NCI-H526 (cell line): Measurements from ENCODE around the gene SLC7A14.
A peak's percentile ranks its signal among the peaks of the same experiment; 100 is the strongest.

Experiments
- DNase-seq, 2 experiments: peaks; one replicate each; lab custom pipeline; 2025; lab: John Stamatoyannopoulos, UW

Gene SLC7A14

DNA sequence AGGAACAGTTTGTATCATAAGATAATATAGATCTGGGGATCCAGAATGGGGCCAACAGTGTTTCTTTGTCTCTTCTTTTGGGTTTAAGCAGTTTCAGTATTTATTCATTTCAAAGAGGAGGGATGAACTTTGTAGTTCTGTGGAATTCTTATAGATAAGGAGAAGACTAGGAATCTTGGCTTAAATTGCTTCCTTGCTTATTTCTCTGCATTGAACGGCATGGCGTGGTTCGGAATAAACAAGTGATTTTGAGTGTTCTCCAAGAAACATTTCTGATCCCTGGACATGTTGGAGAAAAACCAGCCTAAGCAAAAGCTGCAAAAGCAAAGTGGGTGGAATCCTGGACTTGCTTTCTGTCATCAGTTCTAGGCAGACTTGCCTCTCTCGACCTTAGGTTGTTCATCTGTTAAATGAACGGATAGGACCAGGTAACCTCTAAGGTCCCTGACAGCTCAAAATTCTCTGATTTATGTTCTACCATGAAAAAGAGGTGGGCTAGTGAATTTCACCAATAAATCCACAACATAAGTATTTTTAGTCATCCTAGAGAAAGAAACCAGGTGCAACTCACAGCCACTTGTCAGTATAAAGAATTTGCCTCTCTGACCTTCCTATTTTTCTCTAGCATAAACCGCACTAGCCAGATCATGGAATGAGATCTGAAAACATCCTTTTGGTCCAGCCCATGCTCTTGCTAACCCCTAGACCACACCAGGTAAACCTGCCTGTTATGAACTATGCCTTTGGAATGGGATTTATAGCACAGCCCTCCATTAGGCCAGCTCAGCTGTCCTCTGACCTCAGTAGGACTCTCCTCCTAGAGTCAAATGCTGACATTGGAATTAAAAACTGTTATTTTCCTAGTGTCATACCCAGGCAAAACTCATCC lies 88.4 kb downstream of the SLC7A14 start:
- no peak for DNase-seq

DNA sequence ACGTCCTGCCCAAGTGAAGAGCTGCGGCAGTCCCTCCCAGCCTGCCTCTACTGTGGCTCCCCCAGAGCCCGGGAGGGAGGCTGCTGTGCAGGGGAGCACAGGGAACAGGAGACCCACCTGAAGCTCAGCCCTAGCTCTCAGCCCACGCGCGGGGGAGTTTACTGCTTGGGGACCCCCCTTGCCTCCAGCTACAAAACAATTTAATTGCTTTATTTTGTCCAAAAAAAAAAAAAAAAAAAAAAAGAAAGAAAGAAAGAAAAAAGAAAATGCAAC lies 89.1 kb downstream of the SLC7A14 start:
- DNase-seq: no peak

DNA sequence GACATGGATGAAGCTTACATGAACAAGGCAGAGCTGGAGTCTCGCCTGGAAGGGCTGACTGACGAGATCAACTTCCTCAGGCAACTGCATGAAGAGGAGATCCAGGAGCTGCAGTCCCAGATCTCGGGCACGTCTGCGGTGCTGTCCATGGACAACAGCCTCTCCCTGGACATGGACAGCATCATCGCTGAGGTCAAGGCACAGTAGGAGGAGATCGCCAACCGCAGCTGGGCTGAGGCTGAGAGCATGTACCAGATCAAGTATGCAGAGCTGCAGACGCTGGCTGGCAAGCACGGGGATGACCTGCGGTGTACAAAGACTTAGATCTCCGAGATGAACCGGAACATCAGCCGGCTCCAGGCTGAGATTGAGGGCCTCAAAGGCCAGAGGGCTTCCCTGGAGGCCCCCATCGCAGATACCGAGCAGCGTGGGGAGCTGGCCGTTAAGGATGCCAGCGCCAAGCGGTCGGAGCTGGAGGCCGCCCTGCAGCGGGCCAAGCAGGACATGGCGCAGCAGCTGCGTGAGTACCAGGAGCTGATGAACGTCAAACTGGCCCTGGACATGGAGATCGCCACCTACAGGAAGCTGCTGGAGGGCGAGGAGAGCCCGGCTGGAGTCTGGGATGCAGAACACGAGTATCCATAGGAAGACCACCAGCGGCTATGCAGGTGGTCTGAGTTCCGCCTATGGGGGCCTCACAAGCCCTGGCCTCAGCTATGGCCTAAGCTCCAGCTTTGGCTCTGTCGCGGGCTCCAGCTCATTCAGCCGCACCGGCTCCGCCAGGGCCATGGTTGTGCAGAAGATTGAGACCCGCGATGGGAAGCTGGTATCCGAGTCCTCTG lies 89.6 kb downstream of the SLC7A14 start:
- no peak for DNase-seq

DNA sequence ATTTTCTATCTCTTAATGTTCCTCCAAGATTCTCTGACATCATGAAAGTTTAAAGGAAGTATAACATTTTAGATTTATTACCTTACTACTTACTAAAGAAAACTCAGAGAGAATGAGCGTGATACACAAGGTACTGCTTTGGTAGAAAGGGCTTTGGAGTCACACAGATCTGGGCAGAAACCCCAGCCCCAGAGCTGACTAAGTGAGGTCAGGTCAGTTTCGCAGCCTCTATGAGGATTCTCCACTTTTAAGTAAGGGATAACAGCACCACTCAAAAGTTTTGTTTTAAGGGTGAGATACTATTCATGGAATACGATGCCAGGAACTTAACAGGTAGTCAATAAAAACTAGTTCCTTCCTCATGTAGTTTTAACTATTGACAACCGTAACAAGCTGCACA lies 91.1 kb downstream of the SLC7A14 start:
- no peak for DNase-seq

DNA sequence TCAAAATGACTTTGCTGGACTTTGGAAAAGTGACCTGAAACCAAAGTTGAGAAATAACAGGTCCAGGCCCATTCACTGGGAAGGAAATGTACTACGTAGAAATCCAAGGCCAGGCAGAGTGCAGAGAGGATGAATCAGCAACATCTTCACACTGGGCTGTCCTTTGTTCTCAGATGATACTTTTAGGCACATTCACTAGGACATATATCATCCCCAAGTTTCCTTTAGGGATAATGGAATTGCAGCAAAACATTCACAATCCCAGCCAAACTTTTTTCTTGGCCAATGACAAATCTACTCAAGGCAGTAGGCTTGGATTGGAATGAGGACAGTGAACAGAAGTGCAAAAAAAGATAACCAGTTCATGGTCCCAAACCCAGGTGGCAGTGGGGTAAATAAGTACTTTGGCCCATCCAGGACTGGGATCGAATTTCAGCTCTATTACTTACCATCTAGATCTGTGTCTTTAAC lies 92.1 kb downstream of the SLC7A14 start:
- no peak for DNase-seq

DNA sequence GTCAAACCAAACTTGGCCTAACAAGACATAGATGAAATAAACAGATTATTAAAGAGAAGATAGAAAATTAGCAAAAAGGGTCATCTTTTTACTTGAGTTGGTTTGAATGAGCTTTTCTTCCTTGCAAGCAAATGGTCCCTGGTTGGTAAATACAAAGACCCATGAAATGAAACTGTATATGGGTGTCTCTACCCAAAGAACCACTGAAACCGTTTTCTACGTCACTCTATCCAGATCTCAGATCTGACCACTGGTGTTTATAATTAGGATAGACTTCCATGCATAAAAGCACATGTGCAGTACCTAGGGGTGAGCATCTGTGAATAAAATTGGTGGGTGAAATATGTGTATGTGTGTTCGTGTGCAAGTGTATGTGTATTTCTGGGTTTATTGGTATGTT lies 94.0 kb downstream of the SLC7A14 start:
- no peak for DNase-seq

DNA sequence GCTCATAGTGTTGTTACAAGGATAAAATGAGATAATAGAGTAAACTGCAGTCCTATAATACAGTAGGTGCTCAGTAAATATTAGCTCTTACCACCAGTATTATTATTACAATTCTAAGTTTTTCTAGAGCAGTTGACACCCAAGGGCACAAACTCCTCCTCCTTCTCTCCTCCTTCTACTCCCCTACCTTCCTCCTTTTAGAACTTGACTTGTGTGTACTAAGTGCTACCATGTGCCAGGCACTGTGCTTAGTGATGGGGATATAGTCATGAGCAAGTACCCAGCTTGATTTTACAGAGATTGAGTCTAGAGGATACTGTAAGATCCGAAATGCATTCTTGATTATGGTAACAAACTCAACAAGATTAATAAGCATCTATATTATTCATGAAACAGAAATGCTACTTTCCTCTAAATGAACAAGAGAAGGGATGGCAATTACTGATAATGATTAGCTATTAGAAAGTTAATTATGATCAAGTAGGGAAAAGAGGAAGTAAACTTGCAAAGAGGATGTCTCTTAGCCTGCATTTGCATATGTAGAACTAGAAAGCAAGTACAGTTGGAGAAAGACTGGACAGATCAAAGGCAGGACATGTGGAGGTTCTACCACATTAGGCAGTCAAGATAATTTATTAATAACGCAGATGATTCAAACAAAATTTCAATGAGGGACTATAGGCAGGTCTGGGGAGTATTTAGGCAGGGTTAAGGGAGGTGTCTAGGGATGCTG lies 94.9 kb downstream of the SLC7A14 start:
- no peak for DNase-seq

DNA sequence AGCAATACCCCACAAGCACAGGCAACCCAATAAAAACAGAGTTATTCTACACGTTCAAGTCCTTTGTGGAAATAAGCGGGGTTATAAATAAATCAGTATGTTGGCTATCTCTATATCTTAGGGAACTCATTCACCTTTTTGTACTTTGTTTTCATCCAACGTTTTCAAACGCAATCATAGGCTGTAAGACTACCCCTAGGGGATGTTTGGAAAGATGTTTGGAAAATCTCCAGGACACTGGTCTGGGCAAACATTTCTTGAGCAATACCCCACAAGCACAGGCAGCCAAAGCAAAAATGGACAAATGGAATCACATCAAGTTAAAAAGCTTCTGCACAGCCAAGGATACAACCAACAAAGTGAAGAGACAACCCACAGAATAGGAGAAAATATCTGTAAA lies 97.1 kb downstream of the SLC7A14 start:
- DNase-seq: no peak

DNA sequence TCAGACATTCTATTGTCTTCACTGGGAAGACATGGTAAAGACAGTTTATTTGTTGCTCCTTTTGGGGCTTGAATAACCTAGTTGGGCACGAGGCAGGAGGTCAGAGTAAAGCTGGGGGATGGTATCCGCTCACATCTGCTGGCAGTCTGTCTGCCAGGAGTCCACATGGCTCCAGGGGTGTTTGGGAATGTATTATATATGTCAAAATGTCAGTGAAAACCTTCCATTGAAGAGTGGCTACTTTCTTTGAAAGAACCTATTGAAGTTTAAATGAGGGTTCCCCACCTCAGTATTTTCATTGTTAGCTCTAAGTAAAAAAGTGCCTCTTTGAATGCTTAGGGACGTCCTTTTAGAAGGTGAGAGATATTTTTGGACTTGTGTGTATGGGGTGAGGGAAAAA lies 98.8 kb downstream of the SLC7A14 start:
- DNase-seq: no peak

DNA sequence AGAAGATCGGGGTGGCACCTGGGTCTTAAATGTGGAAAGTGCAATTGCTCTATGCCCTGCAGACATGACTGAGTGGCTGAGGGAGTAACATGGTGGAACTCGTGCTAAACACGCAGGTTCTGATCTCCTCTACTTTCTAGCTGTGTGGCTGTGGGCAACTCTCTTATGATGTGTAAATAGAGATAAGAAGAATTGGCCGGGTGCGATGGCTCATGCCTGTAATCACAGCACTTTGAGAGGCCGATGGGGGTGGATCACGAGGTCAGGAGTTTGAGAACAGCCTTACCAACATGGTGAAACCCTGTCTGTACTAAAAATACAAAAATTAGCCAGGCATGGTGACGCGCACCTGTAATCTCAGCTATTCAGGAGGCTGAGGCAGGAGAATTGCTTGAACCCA lies 99.5 kb downstream of the SLC7A14 start:
- no peak for DNase-seq

DNA sequence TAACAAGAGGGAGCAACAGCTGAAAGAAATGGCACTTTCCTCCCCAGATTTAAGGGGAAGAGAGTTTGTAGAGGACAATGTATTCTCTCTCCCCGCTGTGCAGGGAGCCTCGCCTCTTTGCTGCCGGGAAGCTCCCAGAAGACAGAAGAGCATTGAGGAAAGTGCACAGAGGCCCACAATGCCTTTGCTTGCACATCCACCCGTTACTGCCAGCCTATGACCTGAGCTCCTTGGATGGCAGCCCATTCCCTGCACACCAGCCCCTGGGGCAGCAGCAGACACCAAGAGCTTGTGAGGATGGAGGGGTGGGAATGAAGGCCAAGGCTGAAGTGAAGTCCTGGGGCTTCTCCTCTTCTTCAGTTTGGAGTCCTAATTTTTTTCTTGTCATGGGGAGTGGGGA lies 100.2 kb downstream of the SLC7A14 start:
- DNase-seq: no peak

DNA sequence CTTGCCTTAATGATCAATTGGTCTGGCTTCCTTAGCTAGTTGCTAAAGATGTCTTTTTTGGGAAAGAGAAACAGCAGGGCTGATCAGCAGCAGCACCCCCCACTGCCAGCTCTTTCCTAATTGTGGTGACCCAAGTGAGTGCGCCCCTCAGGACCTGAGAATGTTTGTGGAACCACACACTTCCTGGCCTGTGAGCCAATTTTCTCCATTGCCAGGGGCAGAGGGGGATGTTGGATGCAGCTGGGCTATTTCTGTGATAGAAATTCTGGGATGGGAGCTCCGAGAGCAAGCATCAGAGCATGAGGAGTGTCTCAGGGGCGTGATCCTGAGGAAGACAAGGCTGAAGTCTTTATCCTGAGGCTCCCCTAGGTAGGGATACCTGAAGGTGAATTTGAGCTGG lies 100.6 kb downstream of the SLC7A14 start:
- no peak for DNase-seq

DNA sequence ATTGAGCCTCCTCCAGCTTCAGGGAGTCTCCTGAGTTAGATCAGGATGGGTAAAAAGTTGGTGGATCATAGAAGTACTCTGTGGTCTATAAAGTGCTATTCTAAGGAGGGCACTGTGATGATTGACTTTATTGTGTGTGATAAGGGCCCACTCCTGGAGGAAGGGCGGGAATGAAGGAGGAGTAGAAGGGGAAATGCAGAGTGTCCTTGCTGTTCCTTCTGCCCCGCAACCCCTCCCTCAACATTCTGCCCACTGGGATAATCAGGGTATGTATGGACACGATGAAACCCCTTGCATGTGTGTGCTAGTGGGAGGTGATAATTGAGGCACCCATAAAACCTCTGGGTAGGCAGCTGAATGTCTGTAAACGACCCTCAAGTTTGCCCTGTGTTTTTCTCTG lies 101.0 kb downstream of the SLC7A14 start:
- no peak for DNase-seq

DNA sequence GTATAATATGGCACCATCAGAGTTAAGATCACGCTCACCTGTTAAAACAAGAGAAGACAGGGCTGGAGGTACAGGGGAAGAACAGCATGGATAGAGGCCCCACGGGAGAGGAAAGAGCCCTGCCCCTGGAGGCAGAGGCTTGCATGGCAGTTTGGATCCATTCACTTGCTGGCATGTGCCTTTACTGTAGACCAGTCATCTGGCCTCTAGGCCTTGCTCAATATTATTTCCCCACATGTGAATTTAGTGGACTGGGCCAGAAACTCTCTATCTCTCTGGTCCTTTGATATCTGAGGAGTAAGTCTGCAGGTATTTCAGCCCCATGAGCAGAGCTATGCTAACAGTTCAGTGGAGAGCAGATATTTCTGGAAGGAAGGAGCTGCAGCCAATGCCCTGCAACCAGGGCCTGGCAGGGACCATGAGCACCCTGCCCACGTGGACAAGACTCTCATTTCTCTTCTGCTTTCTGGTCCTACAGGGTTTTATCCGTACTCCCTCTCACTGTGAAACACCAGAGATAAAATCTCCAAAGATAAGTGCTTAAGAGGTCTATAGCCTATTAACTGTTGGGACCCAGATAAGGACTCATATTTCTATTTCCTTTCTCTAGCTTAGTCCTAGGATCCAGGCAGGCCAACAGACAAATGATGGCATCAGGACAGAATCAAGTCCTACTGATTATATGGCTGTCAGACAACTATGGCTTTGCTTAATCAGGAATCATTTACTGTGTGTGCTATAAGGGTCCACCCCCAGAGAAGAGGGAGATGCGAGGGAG lies 102.2 kb downstream of the SLC7A14 start:
- DNase-seq: no peak

DNA sequence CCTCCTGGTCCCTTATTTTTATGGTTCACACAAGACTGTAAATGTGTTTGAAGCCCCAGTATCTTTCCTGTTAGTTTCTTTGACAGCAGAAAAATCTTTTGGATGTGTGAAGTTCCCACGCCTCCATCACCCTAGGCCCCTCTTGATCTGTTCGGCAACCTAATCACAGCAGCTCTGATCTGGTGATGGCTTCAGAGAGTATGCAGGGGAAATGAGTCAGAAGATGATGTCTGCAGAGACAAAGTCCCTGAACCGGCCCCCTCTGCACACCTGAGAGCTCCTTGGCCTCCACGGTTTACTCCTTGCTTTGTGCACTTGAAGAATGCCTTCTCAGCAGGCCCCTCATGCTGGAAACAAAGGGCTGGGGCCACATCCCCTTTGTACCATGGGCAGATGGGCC lies 103.7 kb downstream of the SLC7A14 start:
- no peak for DNase-seq

DNA sequence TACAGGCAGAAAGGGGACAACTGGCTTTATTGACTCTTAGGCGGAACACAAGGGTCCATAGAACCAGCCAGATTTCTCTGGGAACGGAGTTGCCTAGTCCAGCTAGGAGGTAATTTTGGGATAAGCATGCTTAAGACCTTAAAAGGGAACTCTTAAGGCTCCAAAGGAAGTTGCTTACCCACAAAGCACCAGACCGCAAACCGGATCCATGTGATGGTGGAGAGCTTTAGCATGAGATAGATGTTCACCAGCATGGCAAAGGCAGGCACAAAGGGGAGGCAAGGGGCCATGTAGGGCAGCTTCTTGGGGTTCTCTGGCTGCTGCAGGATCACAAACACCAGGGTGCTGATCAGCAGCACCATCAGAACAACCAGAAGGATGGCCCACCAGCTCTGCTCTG lies 105.8 kb downstream of the SLC7A14 start:
- no peak for DNase-seq

DNA sequence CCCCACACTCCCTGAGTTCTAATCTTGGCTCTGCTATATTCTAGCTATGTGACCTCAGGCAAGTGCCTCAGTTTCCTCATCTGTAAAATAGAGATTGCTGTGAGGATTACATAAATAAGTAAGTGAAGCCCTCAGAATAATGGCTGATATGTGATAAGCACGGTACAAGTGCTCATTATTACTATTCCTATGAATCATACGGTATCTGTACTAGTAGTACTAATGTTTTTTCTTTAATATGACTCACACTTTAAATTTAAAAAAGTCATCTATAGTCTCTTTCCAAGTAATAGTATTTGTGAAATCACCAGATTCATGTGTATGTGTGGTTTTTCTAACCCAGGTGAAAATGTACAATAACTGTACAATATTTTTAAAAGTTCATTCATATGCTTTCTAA lies 108.5 kb downstream of the SLC7A14 start:
- no peak for DNase-seq

DNA sequence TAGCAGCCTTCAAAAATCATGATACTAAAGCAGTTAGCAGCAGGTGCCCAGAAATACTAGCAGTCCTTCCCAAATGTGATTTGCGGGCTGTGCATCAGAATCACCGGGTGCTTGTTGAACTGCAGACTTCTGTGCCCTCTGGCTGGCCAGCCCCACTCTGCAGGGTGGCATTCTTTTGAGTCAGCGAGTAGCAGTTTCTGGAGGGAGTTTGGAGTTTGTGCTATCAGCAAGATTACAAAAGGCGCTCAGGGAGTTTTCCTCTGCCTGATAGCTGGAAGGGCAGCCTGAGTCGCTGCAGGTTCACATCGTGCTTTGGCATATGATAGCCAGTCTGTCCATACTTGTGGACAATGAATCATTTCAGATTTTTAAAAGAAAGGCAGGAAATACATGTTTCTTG lies 109.6 kb downstream of the SLC7A14 start:
- DNase-seq: no peak

DNA sequence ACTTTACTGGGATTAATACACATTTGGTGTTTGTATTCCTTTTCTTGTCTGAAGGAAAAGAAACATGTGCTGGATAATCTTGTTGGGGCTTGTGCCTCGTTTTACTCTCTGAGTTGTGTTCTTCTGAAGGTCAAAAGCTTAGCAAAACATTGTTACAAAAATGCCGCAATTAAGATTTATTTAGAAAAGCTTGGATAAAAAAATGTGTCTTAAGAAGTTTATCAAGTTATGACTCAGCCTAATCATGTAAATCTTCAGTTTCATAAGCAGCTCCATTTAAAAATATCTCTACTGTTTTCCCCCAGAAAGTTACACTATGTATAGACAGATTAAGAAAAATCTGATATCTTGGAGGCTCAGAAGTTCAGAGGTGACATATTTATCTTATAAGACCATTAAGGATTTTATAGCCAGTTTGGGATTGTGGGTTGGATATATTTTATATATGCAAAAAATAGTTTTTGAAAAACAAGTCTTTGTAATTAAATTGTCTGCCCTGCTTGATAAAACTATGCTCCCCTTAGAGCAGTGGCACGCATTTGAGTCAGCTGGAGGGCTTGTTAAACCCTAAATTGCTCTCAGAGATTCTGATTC lies 110.7 kb downstream of the SLC7A14 start:
- no peak for DNase-seq

DNA sequence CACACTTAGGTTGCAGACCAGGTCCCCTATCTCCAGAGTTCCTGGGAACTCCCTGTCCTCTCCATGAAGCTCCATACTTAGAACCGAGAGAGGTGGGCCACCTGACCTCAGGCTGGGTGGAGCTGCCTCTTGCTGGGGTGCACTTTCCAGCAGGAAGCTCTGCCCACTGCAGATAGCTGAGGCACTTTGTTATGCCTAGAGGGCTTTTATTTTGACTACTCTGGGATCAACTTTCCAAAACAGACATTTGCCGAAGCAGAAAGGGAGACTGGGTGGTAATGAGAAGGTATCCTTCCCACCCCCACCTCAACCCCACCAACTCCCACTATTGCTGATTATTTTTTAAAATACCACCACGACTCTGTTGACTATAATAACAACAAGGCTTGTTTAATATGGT lies 112.5 kb downstream of the SLC7A14 start:
- peak; percentile 53 to 66 for DNase-seq

DNA sequence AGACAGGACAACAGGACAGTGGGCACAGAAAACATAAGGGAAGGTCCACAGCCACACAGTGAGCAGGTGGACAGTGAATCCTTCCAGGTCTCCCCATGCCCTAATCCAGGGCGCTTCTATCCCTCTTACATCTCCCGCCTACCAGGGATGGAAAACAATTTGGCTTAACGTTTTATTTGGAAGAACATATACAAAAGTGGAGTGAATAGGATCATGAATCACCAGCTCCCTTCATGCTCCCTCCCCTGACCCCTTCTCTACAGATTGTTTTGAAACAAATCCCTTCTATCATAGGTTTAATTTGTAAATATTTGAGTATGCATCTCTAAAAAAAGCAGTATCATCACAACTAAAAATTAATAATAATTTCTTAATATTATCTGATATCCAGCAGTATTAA lies 114.7 kb downstream of the SLC7A14 start:
- DNase-seq: peak; percentile 45 to 60
